CD4-positive, alpha-beta T cell treated with Interleukin-17A for 1 hour (primary cell): Measurements from ENCODE around the gene EIF4A3.
A peak's percentile ranks its signal among the peaks of the same experiment; 100 is the strongest.
"Not testable (repeated sequence)": the region's sequence is repeated elsewhere in the genome, so short reads cannot be mapped to it uniquely, and the experiment has no call there.

Experiments
- DNase-seq: peaks from one replicate; pipeline ENCODE4 v3.0.0-alpha.2; 2020

Gene EIF4A3

GRCh38 chr17:80171681-80172080 lies 24.8 kb upstream of the EIF4A3 start:
- no peak for DNase-seq

GRCh38 chr17:80169784-80170500 lies 23.0 kb upstream of the EIF4A3 start, which contains the start of gene CARD14:
CARD14 (plus strand) TSS chr17:80170030; CDS start chr17:80181439, 11,409 bp downstream.
- no peak for DNase-seq

- DNase-seq, result no peak
Observed at GRCh38 chr17:80169107-80169506, 22.2 kb upstream of the EIF4A3 start.

- DNase-seq, result no peak
Observed at GRCh38 chr17:80168371-80168770, 21.4 kb upstream of the EIF4A3 start.

GRCh38 chr17:80166446-80166845 lies 19.5 kb upstream of the EIF4A3 start:
- DNase-seq, result no peak

GRCh38 chr17:80164185-80164584 lies 17.3 kb upstream of the EIF4A3 start:
- DNase-seq, result no peak

GRCh38 chr17:80163336-80163735 lies 16.4 kb upstream of the EIF4A3 start:
- DNase-seq, result no peak

- DNase-seq, result no peak
Observed at GRCh38 chr17:80160536-80160935, 13.6 kb upstream of the EIF4A3 start.

- no peak for DNase-seq
Observed at GRCh38 chr17:80158846-80159245, 11.9 kb upstream of the EIF4A3 start.

- DNase-seq, result not testable (repeated sequence)
Observed at GRCh38 chr17:80155600-80155999, 8.7 kb upstream of the EIF4A3 start.

GRCh38 chr17:80154166-80154565 lies 7.2 kb upstream of the EIF4A3 start:
- no peak for DNase-seq

GRCh38 chr17:80153004-80153403 lies 6.1 kb upstream of the EIF4A3 start:
- DNase-seq, result no peak

GRCh38 chr17:80152081-80152702 lies 5.3 kb upstream of the EIF4A3 start:
- DNase-seq, result no peak

- no peak for DNase-seq
Observed at GRCh38 chr17:80151333-80151732, 4.4 kb upstream of the EIF4A3 start.

- DNase-seq, result peak; percentile 37
Observed at GRCh38 chr17:80146121-80147034, 550 bp downstream of the EIF4A3 start.

GRCh38 chr17:80145076-80146075 lies 1.6 kb downstream of the EIF4A3 start:
- DNase-seq, result no peak

- no peak for DNase-seq
Observed at GRCh38 chr17:80142929-80143328, 4.0 kb downstream of the EIF4A3 start.

- no peak for DNase-seq
Observed at GRCh38 chr17:80141463-80142165, 5.3 kb downstream of the EIF4A3 start.

GRCh38 chr17:80138856-80139426 lies 8.0 kb downstream of the EIF4A3 start:
- DNase-seq, result no peak

- DNase-seq, result no peak
Observed at GRCh38 chr17:80137131-80137530, 9.8 kb downstream of the EIF4A3 start.

- no peak for DNase-seq
Observed at GRCh38 chr17:80133626-80133970, 13.3 kb downstream of the EIF4A3 start.
